ENCODE data around the gene FERD3L.
"Not testable (repeated sequence)": the region's sequence is repeated elsewhere in the genome, so short reads cannot be mapped to it uniquely, and the experiment has no call there.

Gene FERD3L, protein sequence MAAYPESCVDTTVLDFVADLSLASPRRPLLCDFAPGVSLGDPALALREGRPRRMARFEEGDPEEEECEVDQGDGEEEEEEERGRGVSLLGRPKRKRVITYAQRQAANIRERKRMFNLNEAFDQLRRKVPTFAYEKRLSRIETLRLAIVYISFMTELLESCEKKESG

GRCh38 chr7:19144661-19145433 is at the start of gene FERD3L:
TSS of gene FERD3L (minus strand) at chr7:19145421. CDS start at chr7:19145362, 59 bp downstream.
- no peak for DNase-seq

DNA sequence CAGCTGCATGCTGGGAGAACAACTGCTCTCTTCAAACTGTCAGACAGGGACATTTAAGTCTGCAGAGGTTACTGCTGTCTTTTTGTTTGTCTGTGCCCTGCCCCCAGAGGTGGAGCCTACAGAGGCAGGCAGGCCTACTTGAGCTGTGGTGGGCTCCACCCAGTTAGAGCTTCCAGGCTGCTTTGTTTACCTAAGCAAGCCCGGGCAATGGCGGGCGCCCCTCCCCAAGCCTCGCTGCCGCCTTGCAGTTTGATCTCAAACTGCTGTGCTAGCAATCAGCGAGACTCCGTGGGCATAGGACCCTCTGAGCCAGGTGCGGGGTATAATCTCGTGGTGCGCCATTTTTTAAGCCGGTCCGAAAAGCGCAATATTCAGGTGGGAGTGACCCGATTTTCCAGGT is 49.2 kb upstream of the FERD3L start:
- not testable (repeated sequence) for DNase-seq

DNA sequence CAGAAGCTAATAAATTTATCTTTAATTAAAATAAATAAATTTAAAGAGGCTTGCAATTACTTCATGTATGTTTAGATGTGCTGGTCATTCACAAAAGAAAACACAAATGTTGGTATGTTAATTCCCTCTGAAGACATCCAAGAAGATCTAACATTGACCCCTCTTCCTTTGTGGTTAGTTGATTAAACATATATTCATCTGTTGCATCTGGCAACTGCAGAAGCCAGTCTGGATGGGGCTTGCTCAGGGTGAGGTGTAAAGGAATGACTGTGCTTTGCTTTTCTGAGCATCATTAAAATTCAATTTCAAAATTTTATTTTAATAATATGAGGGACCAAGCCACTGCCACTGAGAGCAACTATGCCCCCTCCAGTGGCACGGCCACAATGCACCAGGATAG is 36.4 kb upstream of the FERD3L start:
- DNase-seq: no peak

DNA sequence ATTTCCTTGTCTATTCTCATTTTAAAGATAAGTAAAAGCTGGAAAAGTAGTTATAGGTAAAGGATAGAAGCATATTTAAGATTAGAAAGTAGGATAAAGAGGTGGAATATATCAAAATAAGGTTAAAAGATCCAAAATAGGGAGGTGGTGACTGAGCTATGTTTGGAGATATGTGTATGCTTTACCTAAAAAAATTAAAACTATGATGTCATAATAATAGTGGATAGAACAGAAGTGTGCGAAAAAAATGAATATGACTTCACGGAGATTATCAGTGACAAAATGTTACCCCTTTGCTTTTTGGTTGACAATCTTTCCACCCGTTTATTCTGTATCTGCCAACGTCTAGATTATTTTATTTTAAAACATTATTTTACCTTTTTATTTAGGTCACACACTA is 33.4 kb upstream of the FERD3L start:
- DNase-seq: no peak

DNA sequence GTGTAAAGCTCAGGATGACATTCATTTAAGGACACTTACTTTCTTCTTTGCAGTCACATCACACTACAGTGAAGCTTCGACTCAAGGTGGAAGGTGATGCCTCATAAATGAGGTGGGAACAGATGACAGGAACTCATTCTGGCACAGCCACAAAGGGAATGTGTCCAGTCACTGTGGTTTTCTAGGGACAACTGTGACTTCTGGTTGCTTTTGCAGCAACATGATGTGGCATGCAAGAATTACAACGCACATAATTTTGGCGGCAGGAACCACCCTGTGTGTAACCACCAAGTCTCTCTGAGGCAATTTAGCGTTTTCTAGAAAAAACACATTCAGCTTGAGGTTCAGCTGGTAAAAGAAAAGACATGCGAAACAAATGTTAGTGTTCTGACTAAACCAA is 32.0 kb upstream of the FERD3L start:
- no peak for DNase-seq

- DNase-seq: no peak
Measured at GRCh38 chr7:19175241-19175640, 30.0 kb upstream of the FERD3L start.

- no peak for DNase-seq
Measured at GRCh38 chr7:19161671-19162070, 16.4 kb upstream of the FERD3L start.

DNA sequence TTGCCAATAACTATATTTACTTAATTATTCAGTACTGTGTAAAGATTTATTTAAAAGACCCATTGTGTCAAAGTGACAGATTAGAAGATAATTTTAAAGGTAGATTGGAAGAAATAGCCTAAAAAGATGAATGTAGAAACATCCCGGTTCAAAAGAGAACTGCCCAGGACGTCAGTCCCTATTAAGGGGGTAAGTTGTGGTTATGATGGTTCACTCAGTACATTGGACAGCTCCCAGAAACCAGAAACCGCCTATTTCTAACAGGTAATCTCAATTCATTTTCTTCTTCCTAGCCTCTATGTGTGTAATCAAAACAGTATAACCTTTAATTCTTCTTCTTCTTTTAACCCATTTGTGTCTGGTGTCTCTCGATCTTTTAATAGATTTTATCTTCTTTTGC is 1.5 kb upstream of the FERD3L start:
- DNase-seq: no peak

- DNase-seq: no peak
Measured at GRCh38 chr7:19145434-19146115, 354 bp upstream of the FERD3L start.

- DNase-seq: no peak
Measured at GRCh38 chr7:19143881-19144574, 1.2 kb downstream of the FERD3L start.

- DNase-seq: no peak
Measured at GRCh38 chr7:19139706-19140327, 5.4 kb downstream of the FERD3L start.

- no peak for DNase-seq
Measured at GRCh38 chr7:19133886-19134285, 11.3 kb downstream of the FERD3L start.

GRCh38 chr7:19133390-19133789 is 11.8 kb downstream of the FERD3L start:
- no peak for DNase-seq

DNA sequence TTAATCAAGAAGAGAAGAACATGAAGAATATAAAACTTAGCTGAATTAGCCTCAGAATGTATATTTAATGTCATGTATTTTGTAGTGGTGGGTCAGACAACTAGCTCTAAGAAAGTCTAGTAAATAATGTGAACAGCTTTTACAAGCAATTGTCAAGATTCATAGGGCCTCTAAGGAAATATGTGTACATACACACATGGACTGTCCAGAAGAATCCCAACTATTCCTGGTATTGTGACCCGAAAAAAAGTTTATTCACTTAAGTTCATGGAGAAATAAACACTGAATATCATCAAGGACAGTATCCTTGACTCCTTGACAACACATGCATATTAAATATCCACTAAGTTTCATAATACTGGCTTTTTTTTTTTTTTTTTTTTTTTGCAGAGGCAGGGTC is 16.4 kb downstream of the FERD3L start:
- DNase-seq: no peak

DNA sequence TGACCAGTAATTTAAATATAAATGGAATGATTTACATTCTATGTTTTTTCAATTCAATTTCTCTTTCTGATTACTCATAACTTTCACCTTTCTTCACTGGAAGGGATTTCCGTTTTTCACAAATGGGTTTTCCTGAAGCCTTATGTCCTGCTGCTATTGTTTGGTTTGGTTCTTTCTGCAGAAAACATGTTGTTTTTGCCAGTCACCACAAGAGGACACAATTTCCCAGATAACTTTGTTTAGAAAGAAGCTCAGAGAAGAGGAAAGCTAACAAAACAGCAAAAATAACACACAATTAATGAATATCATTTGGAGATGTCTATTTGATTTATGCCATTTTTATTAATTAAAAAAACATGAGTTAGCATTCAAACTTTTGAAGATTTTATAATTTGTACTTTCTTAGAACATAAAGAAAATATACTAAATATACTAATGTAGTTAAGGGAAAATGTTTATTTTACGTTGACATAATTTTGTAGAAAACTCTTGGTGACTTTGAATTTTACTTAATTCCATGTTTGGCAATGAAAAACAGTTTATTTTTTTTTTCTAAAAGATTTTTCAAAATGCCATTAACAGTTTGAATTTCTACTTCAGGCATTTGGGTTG is 23.1 kb downstream of the FERD3L start:
- no peak for DNase-seq

DNA sequence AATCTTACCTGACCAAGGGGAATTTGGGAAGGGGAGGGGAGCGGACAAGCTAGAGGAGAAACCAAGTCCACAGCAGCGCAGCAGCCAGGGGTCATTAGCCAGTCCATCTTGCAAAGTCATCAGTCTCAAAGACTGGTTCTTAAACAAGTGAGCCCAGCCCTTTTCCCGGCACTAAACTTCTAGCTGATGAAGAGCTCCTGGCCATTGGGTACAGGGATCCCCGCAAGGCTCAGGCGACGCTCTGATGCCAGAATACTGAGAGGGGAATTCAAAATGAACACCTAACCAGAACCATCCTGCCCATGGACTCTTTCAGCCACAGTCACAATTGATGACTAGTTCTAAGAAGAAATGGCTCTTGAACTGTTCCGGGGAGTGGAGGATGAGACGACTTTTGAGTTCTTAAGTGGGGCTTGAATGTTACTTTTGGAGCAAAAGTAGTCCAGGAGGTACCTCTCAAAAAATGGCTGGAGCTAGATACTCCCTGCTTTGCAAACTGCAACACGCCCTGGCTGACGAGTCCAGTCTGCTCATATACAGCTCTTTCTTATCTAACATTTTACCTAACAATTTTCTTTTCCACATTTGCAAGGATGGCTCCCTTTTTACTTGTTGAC is 25.2 kb downstream of the FERD3L start:
- no peak for DNase-seq

GRCh38 chr7:19119372-19119771 is 25.8 kb downstream of the FERD3L start:
- DNase-seq: no peak

DNA sequence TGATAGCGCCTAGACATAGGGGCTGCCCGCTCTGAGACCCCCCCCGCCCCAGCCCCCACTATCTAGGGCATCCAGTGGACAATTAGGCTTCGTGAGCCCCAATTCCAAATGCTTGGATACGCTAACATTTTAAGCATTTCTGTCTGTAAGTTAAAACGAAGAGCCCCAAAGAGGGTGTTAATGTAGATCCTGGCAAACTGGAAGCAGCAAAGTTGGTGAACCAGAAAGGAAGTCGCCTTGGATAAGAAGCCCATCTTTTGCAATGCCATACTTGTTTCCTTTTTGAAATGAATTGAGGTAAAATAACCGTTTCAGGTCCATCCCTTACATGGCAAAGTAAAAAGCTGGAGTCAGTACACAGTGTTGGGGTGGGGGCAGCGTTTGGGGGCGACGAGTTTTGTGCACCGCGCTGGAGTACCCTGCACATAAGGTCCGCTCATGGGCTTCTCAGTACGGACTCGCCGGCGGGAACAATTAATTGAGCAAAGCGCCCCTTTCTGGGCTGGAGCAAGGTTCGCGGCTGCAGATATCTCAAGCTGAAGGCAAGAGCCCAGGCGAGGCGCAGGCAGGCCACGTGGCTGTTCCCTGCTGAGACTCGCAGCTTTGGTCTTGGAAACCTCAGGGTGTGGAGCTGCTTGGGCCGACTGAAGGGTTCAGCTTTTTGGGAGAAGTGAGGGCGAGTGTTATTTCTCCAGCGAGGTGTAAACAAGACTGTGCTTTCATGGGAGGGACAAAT is 26.4 kb downstream of the FERD3L start:
- DNase-seq: no peak

DNA sequence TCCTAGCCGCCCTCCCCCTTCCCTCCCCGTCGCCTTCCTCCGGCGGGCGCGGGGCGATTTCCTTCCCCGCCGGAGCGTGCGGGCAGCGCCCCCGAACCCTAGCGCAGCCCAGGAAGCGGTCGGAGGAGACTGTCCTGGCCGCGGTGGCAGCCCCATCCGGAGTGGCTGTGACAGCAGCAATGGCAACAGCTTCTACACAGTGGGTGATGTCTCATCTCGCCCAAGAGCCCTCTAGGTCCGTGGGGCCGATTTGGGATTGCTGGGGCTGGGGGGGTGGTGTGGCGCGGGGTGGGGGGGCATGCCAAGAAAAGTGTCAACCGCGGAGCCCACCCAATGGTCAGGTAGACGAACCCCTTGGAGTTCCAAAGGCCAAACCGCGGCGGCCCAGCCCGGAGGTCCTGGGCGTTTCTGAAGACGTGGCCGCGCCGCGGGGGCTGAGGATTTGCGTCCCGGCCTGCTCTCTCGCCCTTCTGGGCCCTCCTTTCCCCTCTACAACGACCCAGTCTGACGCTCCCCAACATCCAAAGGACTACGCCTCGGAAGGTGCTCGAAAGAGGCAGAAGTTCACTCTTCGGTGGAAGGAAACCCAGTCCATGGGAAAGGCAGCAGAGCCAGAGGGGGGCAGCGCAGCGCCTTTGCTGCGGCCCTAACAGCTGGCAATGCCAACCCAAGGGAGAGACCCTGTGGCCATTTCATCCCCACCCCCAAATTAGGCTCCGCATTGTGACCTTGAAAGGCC is 27.2 kb downstream of the FERD3L start:
- no peak for DNase-seq

DNA sequence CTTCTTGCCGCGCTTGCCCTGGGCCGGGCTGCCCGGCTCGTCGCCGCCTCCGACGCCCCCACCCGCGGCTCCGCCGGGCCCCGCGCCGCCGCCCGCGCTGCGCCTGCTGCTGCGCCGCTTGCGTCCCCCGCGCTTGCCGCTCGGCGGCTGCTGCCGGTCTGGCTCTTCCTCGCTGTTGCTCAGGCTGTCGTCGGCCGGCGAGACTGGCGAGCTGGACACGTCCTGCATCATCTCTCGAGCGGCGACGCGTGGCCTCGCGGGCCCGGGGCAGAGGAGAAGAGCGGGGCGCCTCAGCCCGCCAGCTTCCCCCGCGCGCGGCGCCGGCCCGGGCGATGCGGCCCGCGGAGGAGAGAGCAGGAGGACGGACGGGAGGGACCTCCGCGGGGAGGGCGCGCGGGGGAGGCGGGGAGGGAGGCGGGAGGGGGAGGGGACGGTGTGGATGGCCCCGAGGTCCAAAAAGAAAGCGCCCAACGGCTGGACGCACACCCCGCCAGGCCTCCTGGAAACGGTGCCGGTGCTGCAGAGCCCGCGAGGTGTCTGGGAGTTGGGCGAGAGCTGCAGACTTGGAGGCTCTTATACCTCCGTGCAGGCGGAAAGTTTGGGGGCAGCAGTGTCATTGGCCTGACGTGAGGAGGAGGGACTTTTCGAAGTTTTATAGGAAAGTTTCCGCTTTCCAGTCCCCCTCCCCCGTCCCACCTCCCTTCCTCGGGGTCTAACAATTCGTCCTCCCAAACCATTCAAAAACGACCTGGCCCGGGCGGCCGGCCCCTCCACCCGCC is 27.9 kb downstream of the FERD3L start, which contains the start of gene TWIST1:
TWIST1 (minus strand) TSS at position 546 of the 779 bp plus-strand sequence; CDS start at position 231, 315 bp downstream.
- no peak for DNase-seq

Measured in stimulated activated CD4-positive, alpha-beta T cell treated with anti-CD3 and anti-CD28 coated beads, Interleukin-4, amount 100 ng/mL, for 4 hours (primary cell).